Stimulated activated CD4-positive, alpha-beta T cell treated with anti-CD3 and anti-CD28 coated beads, TNF-alpha, amount 100 ng/mL, for 4 hours (primary cell): ENCODE data around the gene PTMS.
A peak's percentile ranks its signal among the peaks of the same experiment; 100 is the strongest.

Experiments
- DNase-seq, 3 experiments: peaks; one replicate each; pipeline ENCODE4 v3.0.0-alpha.2; 2020; ENCODE audit warnings: low read depth in 3 of 3

The PTMS gene

DNA sequence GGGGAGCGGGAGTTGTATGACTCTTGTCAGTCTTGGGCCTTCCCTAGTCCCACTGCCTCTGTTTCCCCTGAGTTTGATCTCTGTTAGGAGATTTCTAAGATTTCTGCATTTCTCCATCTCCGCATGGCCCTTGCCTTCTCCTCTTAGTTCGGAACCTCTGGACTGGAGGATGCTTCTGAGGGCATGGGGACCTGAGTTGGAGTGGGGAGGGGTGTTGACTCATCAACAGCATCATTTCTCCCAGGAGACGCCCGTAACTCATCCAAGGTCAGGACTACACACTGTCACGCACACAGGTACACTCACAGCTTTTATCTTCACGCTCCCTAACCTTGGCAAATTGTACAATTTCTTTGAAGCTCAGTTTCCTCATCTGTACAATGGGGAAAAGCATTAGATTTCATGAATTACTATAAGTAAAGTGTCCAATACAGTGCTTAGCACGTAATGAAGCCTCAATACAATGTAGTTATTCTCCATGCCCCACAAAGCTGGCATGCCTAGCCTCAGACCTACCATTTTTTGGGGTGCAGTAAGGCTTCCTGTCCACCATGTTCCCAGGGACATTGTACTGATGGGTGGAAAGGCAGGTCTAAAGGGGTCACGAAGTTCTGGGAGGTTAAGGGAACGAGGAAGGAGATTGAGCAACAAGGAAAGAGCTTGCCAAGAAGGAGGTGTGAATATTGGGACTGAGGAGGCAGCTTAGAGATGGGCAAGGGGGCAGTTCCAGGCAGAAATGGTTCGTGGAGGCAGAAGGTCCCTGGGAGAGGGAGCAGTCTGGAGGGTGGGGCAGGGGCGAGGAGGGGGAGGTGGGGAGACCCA, 5.6 kb downstream of the PTMS start:
- no peak for DNase-seq

DNA sequence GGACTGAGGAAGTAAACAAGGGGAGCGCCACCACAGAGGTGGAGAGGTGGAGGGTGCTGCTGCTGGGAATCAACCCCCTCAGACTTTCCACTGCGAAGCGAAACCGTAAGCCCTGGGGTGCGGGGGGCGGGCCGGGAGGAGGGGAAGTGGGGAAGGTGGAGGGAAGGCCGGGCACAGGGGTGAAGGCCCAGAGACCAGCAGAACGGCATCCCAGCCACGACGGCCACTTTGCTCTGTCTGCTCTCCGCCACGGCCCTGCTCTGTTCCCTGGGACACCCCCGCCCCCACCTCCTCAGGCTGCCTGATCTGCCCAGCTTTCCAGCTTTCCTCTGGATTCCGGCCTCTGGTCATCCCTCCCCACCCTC, 6.2 kb downstream of the PTMS start, which contains the start of gene LAG3:
Gene LAG3 (plus strand): TSS at position 190 of the 365 bp plus-strand sequence. CDS start 333 bp downstream, outside the sequence.
- DNase-seq, result peak in 2 of 3 experiments; percentile 61 to 65

DNA sequence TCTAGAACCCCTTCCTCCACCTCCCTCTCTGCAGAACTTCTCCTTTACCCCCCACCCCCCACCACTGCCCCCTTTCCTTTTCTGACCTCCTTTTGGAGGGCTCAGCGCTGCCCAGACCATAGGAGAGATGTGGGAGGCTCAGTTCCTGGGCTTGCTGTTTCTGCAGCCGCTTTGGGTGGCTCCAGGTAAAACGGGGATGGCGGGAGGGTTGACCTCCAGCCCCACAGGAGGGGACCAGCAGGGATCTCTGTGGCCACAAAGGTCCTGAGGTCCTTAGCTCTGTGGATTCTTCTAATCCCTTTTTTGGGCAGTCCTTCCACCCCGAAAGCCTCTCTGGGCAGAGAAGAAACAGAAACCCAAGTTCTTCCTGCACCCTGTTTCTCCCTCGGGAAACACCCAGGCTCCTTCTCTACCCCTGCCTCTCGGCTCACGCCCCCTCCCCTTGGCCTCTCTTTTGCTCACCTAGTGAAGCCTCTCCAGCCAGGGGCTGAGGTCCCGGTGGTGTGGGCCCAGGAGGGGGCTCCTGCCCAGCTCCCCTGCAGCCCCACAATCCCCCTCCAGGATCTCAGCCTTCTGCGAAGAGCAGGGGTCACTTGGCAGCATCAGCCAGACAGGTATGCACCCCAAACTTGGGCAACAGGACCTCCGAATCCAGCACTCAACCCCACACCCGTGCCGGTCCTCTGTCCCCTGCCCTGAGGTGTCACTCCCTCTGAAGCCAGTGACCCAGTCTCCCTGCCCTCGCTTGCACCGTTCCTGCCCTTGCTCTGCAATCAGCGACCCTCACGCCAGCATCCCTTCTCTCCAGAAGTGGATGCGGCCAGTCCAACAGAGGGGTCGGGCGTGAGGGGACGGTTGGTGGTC, 6.8 kb downstream of the PTMS start:
- DNase-seq, result no peak

DNA sequence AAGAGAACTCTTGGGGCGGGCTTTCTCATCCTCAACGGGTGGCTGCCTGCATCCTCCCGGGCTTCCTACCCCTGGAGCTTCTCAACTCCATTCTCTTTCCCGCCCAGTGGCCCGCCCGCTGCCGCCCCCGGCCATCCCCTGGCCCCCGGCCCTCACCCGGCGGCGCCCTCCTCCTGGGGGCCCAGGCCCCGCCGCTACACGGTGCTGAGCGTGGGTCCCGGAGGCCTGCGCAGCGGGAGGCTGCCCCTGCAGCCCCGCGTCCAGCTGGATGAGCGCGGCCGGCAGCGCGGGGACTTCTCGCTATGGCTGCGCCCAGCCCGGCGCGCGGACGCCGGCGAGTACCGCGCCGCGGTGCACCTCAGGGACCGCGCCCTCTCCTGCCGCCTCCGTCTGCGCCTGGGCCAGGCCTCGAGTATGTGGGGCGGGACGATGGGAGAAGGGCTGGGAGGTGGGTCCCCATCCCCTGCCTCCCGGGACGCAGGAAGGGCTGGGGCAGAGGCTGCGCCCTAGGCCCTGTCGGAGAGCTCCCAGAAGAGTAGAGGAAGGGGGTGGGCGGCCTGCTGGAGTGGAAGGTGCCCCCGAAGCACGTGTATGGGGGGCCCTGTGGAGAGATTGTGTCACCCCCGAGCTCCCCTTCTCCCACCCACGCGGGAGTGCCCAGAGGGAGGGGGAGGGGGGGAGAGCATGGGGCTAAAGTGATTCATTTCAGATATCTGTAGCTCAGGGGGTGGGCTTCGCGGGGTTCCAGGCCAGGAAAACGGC, 7.6 kb downstream of the PTMS start:
- peak in 2 of 3 experiments; percentile 43 to 58 for DNase-seq

DNA sequence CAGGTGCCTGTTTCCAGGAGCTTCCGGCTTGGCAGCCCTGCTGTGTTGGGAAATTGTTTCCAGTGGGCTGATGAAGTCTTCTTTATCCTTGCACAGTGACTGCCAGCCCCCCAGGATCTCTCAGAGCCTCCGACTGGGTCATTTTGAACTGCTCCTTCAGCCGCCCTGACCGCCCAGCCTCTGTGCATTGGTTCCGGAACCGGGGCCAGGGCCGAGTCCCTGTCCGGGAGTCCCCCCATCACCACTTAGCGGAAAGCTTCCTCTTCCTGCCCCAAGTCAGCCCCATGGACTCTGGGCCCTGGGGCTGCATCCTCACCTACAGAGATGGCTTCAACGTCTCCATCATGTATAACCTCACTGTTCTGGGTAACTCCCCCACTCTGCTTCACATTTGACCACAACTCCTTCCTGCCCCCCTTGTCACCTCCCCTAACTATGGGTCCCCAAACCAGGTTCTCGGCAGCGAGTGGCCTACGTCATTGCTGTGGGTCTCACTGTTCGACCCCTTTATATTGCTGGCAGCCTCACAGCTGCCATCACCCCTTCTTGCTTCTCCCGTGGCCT, 8.4 kb downstream of the PTMS start:
- DNase-seq, result no peak

DNA sequence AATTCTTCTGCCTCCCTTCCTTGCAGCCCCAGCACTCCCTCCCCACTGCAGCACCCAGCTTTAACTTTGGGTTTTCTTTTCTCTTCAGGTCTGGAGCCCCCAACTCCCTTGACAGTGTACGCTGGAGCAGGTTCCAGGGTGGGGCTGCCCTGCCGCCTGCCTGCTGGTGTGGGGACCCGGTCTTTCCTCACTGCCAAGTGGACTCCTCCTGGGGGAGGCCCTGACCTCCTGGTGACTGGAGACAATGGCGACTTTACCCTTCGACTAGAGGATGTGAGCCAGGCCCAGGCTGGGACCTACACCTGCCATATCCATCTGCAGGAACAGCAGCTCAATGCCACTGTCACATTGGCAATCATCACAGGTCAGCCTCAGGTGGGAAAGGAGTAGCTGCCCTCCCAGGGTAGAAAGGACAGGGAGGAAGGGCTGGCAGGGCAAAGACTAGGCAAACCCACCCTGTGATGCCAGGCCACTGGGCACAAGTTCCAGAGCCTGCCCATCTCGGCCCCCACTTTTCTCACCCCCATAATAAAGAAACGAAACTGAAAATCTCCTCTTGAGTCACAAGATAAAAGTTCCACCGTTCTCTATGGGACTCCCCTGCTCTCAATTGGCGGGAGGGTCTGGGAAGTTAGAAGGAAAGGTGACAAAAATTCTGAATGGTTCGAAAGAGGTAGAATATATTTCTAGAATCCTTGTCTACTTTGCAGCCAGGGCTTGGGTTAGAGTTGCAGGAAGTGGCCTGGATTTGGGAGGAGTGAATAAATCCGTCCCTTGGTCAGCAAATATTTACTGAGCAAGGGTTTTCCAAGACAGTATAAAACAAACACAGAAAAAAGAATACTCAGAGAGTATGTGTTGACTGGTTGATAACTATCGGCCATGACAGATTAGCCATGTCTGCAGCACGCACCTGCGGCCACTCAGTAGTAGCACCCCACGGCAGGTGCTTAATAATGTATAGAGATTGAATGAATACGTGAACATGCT, 9.3 kb downstream of the PTMS start:
- no peak for DNase-seq

DNA sequence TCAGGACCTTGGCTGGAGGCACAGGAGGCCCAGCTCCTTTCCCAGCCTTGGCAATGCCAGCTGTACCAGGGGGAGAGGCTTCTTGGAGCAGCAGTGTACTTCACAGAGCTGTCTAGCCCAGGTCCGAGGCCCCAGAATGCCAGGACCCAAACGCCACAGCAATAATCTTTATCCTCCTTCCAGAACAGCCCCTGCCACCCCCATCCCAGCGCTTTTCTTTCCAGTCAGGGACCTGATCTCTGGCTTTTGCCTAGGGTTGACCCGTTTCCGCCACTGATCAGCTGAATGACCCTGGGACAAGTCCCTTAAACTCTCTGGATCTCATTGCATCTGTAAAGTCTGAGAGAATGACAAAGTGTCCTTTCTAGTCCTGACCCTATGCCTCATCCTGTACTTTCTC, 11.2 kb downstream of the PTMS start:
- no peak for DNase-seq

DNA sequence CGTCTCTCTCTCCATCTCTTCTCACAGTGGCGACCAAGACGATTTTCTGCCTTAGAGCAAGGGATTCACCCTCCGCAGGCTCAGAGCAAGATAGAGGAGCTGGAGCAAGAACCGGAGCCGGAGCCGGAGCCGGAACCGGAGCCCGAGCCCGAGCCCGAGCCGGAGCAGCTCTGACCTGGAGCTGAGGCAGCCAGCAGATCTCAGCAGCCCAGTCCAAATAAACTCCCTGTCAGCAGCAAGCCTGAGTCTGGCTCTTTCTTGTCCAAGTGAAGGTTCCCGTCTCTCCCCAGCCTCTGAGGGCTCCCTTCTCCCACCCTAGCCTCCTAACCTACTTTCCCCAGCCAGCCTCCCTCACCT, 12.0 kb downstream of the PTMS start:
- DNase-seq, result no peak

DNA sequence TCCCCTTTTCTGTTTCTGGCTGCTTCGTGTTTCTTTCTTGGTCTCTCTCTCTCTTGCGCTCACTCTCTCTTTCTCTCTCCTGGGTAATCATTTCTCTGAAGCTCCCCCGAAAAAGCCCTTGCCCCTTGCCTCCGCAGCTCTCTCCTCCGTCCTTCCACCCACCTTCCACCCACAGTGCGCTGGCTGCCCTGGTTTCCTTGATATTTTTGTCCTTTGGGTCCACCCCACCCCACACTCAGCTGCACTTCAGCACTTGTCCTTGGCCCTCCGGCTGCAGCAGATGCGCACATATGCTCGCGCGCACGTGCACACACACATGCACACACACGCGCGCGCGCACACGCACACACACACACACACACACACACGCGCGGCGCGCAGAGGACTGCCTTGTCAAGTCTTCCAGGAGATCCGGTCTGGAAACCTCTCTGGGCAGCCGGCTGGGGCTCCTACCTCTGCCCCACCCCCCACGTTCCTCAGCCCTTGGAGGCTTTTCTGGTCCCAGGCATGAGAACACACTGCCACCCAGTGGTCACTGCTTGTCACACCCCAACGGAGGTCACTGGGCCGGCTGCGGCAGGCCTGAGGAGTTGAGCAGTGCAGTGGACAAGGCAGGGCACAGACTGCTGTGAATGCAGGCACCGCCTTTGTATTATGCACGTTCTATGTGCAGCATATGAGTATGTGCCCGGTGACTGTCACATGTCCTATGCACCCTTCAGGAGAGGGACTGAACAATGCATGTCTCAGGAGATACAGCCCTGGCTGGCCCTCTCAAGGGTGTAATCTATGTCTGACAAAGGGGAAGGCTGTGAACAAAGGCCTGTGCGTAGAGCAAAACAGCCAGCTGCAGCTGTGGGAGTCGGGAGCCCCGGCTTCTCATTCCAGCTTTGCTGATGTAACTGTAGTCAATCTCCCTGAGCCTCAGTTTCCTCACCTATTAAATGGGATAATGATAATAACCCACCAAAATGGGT, 12.7 kb downstream of the PTMS start:
- peak; percentile 74 to 85 (median 81) for DNase-seq

DNA sequence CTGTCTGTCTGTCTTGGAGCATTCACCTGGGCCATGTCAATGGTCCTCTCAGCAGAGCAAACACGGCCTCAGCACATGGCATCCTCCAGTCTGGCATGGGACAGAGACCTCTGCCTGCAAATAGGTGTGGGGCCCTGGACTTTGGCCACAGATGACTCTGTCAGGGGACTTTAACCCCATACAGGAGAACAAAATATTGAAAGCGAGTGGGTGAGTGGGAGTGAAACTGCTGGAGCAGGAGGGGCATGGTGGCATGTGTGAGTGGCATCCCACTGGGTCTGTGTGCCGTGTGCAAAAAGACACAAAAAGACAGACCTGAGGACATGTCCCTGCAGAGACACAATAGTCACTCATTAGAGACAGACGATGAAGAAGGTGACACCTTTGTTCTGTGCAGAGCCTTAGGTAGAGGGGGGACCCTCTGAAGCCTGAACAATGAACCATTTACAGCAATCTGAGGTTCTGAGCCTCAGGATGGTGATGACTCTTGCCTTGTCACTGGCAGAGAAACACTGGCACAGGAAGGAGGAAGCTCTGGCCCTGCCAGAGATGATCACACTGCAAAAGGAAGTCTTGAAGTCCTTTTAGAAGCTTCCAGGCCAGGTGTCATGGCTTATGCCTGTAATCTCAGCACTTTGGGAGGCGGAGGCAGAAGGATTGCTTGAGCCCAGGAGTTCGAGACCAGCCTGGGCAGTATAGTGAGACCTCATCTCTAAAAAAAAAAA, 13.7 kb downstream of the PTMS start:
- no peak for DNase-seq

DNA sequence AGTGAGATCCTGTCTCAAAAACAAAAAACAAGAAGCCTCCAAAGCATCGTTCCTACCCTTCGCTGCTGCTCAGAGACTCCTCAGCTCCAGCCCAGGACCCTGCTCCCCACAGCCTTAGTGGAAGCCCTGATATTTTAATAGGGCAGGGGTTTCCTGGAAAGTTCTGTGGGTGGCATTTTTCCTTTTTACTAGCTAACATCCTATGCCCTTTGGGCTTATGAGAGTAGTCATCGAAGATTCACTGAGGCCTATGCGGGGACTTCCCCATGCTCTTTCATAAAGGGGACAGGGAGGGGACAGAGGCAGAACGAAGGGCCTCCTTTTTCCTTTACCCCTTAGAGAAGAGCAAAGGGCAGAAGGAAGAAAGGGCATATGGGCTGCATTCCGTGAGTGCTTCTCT, 14.4 kb downstream of the PTMS start:
- no peak for DNase-seq

DNA sequence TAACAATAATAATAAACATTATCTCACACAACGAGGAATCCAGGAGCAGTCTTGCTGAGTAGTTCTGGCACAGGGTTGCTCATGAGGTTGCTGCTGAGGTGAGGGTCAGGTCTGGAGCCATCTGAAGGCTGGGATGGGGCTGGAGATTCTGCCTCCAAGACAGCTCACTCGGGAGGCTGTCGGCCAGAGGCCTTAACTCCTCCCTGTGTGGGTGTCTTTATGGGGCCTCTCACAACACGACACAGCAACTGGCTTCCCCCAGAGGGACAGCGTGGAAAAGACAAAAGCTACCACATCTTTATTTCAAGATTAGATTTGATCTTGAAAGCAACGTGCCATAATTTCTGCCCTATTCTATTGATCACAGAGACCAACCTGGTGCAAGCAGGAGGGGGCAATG, 16.0 kb downstream of the PTMS start:
- DNase-seq, result no peak

DNA sequence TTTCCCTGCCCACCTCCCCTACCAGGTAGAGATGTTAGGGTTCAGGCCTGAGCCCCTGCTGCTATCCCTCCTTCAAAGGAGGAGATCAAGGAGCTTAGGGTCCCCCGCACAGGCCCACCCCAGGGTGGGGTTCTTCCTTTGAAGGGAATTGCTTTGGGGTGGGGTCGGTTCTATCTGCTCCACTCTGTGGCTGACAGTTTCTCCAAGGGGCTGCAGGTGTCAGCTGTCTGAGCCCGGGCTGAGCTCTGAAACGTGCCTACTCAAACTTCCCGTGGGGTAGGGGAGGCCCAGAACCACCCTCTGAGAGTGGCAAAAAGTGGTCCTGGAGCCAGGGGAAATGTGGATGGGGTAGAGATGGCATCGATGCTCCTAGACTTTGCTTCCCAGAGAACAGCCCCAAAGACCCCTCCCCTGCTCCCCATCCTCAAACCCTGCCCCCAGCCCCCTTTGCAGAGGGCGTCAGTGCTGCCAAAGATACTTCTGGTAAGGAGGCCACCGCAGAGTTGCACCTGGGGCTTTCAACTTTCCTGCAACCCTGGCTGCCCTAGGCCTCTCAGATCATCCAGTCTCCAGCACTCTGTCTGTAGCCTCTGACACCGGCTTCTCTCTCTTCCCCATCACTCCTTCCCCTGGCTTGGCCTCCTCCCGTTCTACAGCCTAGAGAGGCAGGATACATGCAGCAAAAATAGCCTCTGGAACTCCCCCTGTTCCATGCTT, 16.8 kb downstream of the PTMS start:
- no peak for DNase-seq

DNA sequence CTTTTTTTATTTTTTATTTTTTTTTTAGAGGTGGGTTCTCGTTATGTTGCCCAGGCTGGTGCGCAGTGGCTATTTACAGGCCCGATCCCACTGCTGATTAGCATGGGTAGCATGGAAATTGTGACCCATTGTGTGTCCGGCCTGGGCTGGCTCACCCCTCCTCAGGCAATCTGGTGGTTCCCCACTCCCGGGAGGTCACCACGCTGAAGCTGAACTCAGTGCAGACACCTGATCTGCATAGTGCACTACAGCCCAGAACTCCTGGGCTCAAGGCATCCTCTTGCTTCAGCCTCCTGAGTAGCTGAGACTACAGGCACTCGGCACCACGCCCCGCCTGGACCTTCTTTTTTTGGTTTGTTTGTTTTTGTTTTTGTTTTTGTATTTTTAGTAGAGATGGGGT, 17.7 kb downstream of the PTMS start:
- DNase-seq, result no peak

DNA sequence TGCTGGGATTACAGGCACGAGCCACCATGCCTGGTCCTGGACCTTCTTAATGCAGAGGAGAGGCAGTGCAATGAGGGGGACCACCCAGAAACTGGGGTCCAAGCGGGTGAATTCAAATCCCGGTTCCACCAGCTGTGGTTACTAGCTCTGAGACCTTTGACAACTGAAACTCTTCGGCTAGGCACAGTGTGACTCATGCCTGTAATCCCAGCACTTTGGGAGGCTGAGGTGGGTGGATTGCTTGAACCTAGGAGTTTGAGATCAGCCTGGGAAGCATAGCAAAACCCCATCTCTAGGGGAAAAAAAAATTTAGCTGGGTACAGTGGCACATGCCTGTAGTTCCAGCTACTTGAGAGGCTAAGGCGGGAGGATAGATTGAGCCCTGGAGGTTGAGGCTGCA, 18.1 kb downstream of the PTMS start:
- DNase-seq, result no peak

DNA sequence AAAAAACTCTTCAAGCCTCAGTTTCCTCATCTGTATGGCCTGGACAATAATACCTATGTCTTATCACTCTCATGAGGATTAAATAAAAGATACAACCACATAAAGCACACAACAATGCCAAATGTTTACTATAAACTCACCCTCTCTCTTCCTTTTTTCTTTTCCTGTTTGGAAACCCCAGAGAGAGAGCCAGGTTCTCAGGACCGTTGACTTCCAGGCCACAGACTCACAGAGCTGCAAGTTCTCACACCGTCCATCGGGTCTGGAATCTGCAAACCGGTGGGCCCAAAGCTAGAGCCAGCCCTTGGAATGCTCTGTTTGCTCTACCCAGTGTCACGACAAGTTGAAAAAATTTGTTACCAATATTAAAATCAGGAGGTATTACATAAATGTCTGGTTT, 18.6 kb downstream of the PTMS start:
- DNase-seq, result no peak

DNA sequence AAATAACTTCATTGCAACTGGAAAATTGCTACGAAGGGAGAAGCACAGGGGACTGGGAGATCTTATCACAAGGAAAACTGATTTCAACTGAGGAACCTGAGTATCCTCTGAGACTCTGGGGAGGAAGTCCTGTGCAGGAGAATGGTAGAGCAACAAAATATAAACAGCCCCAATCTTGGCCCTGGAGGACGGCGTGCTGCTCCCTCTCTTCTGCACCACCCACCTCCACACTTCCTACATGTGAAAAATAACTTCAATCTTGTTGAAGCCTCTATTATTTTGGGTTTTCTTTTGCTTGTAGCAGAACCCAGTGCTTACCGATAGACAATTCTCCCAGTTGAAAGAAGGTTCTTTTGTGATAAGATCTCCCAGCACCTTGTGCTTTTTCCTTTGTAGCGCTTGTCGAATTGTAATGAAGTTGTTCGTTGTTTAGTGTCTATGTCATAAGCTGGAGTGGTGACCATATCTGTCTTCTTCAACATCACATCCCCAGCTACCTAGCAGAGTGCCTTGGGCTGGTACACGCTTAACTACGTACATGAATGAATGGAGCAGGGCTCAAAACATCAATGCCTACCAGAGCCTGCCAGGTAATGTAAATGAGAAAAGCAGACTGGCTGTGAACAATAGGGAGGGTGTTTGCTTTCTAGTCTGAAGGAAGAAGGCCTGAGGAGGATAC, 20.4 kb downstream of the PTMS start:
- DNase-seq, result no peak

DNA sequence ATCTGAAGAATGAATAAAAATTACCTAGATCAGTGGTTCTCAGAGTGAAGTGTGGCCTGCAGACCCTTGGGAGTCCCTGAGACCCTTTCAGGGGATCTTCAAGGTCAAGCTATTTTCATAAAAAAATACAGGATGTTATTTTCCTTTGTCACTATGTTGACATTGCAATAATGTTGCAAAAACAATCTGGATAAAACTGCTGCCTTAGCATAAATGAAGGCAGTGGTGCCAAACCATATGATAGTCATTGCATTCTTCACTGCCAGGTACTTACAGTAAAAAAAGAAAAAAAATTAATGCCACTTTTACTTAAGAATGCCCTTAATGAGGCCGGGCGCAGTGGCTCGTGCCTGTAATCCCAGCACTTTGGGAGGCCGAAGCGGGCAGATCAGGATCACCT, 21.1 kb downstream of the PTMS start:
- no peak for DNase-seq
